Left lobe of liver (tissue), 2 donors: ENCODE data around the gene MYOZ3. TPM values are rescaled to one million over a fixed set of nuclear protein-coding genes. Genes with fewer than 3 reads are reported as not detected.

Experiments
- ATAC-seq: fragments of 200-7000 bp; cut with Tn5 transposase; one replicate; pipeline ENCODE4 v1.9.1; 2020; ENCODE audit warnings: mild to moderate bottlenecking, moderate library complexity
- DNase-seq: peaks from one replicate; pipeline ENCODE4 v3.0.0-alpha.2; 2020; ENCODE audit warnings: low spot score
- total RNA-seq: library from RNA; stranded (reverse); gene quantifications from one replicate; pipeline ENCODE4 v1.2.1, GENCODE V29; 2021
- donor health status: DM: no; HTN: no; CAD: no; lungs with moderate emphysema.
- donor health status: DM: no; HTN: yes; CAD: no.

MYOZ3 gene
- total RNA-seq, 1 donor from 2014 or later, result 0.18 TPM

GRCh38 chr5:150641824-150642566 is 19.1 kb upstream of the MYOZ3 start:
- no peak for DNase-seq
- no peak for ATAC-seq

GRCh38 chr5:150642567-150642927 is 18.5 kb upstream of the MYOZ3 start:
- DNase-seq (no peak), ATAC-seq (peak; percentile 3)

GRCh38 chr5:150642991-150643710 is 17.9 kb upstream of the MYOZ3 start:
- no peak for DNase-seq
- no peak for ATAC-seq

- no peak for DNase-seq
- ATAC-seq, result no peak
These were observed 17.0 kb upstream of the MYOZ3 start for GRCh38 chr5:150644058-150644457.

- DNase-seq (no peak), ATAC-seq (no peak)
These were observed 16.5 kb upstream of the MYOZ3 start for GRCh38 chr5:150644514-150644913.

GRCh38 chr5:150645070-150645700 is 15.9 kb upstream of the MYOZ3 start:
- DNase-seq (no peak), ATAC-seq (peak; percentile 17)

GRCh38 chr5:150647275-150648251 is 13.5 kb upstream of the MYOZ3 start:
- ATAC-seq (peak; percentile 15), DNase-seq (no peak)

- no peak for ATAC-seq
- DNase-seq, result no peak
These were observed 12.6 kb upstream of the MYOZ3 start for GRCh38 chr5:150648294-150649107.

GRCh38 chr5:150649108-150650020 is 11.7 kb upstream of the MYOZ3 start:
- no peak for ATAC-seq
- no peak for DNase-seq

- DNase-seq (no peak), ATAC-seq (no peak)
These were observed 10.7 kb upstream of the MYOZ3 start for GRCh38 chr5:150650021-150651006.

- DNase-seq, result no peak
These were observed 9.7 kb upstream of the MYOZ3 start for GRCh38 chr5:150651382-150651781.

GRCh38 chr5:150651924-150652671 is 9.0 kb upstream of the MYOZ3 start:
- DNase-seq (no peak), ATAC-seq (no peak)

More at GRCh38 chr5:150651382-150651781, 9.7 kb upstream of the MYOZ3 start:
- ATAC-seq, result no peak

GRCh38 chr5:150653145-150653761 is 7.8 kb upstream of the MYOZ3 start:
- DNase-seq (no peak), ATAC-seq (no peak)

GRCh38 chr5:150653762-150654556 is 7.1 kb upstream of the MYOZ3 start:
- ATAC-seq (no peak), DNase-seq (no peak)

GRCh38 chr5:150655221-150655620 is 5.8 kb upstream of the MYOZ3 start:
- no peak for ATAC-seq
- DNase-seq, result no peak
